Activated naive CD8-positive, alpha-beta T cell treated with anti-CD3 and anti-CD28 coated beads, Interleukin-2, amount 50 U/mL, for 24 hours (primary cell): ENCODE results near the gene AGFG1.
"Not testable (repeated sequence)": the region's sequence is repeated elsewhere in the genome, so short reads cannot be mapped to it uniquely, and the experiment has no call there.

Experiments
- ATAC-seq: fragments of 150-1000 bp; cut with Tn5 transposase; one replicate; pipeline ENCODE4 v1.10.0; 2021
- DNase-seq: peaks from one replicate; pipeline ENCODE4 v3.0.0; 2021
- H3K27ac Mint-ChIP-seq: one replicate; pipeline ENCODE4 v1.8.0; 2021; ENCODE audit warnings: mild to moderate bottlenecking, mixed read lengths
- H3K27me3 Mint-ChIP-seq: one replicate; pipeline ENCODE4 v1.8.0; 2021; ENCODE audit warnings: mixed read lengths
- H3K36me3 Mint-ChIP-seq: one replicate; pipeline ENCODE4 v1.8.0; 2021; ENCODE audit warnings: low read depth, mixed read lengths
- H3K4me1 Mint-ChIP-seq: one replicate; pipeline ENCODE4 v1.8.0; 2021; ENCODE audit warnings: mixed read lengths
- H3K4me3 Mint-ChIP-seq: one replicate; pipeline ENCODE4 v1.8.0; 2021; ENCODE audit warnings: mild to moderate bottlenecking, moderate library complexity, mixed read lengths
- H3K9me3 Mint-ChIP-seq: one replicate; pipeline ENCODE4 v1.8.0; 2021; ENCODE audit warnings: mixed read lengths

Gene AGFG1

DNA sequence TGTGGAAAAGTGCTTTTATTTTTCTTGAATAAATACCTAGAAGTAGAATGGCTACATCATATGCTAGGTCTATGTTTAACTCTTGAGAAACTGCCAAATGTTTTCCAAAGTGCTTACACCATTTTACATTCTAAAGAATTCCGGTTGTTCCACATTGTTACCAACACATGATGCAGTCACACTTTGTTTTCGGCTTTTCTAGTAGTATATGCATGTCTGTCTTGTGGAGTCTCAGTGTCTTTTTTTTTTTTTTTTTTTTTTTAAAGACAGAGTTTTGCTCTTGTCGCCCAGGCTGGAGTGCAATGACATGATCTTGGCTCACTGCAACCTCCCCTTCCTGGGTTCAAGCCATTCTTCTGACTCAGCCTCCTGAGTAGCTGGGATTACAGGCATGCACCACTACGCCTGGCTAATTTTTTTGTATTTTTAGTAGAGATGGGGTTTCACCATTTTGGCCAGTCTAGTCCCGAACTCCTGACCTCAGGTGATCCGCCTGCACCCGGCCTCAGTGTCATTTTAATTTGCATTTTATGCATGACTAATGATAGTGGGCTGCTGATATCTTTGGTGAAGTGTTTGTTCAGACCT, 46.4 kb downstream of the AGFG1 start:
- Mint-ChIP-seq H3K36me3 (peaks cover 32% of the 10 kb centered on the region), H3K4me1 (peaks cover 55% of the 10 kb centered on the region)
- not testable (repeated sequence) for DNase-seq, H3K9me3 Mint-ChIP-seq, H3K4me3 Mint-ChIP-seq, H3K27me3 Mint-ChIP-seq, H3K27ac Mint-ChIP-seq, ATAC-seq

DNA sequence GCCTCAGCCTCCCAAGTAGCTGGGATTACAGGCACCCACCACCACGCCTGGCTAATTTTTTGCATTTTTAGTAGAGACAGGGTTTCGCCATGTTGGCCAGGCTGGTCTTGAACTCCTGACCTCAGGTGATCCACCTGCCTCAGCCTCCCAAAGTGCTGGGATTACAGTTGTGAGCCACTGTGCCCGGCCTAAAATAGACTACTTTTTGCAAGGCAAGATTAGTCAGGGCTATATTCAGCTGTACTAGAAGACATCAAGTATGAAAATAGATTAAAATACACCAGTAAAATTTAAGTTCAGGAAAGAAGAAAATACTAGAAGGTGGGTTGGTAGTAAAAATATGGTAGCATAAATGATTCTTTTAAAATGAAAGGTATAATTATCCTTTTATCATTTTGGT, 49.2 kb downstream of the AGFG1 start:
- not testable (repeated sequence) for H3K9me3 Mint-ChIP-seq, H3K4me3 Mint-ChIP-seq, H3K27me3 Mint-ChIP-seq, H3K27ac Mint-ChIP-seq, ATAC-seq, DNase-seq
- H3K4me1 Mint-ChIP-seq, result peaks cover 34% of the 10 kb centered on the region
- H3K36me3 Mint-ChIP-seq, result peaks cover 41% of the 10 kb centered on the region

DNA sequence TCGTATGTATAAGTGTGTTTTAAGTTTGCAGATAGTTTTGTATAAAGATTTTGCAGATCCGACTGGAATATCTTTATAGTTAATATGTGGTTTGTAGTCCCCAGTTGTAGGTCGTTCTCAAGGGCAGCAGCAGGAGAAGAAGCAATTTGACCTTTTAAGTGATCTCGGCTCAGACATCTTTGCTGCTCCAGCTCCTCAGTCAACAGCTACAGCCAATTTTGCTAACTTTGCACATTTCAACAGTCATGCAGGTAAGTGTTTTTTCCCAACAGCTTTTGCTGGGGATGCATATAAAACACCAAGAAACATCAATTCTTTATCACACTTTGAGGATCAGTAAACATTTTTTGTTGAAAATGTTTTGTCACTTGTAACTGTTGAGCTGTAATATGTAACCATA, 52.7 kb downstream of the AGFG1 start:
- H3K27ac Mint-ChIP-seq, result no peak overlapping the region
- no peaks in the 10 kb centered on the region for H3K9me3 Mint-ChIP-seq
- ATAC-seq (no peak), DNase-seq (no peak)
- peaks cover 20% of the 10 kb centered on the region for H3K4me1 Mint-ChIP-seq
- peaks cover 64% of the 10 kb centered on the region for H3K36me3 Mint-ChIP-seq
- no peaks in the 10 kb centered on the region for H3K27me3 Mint-ChIP-seq
- no peak overlapping the region for H3K4me3 Mint-ChIP-seq

DNA sequence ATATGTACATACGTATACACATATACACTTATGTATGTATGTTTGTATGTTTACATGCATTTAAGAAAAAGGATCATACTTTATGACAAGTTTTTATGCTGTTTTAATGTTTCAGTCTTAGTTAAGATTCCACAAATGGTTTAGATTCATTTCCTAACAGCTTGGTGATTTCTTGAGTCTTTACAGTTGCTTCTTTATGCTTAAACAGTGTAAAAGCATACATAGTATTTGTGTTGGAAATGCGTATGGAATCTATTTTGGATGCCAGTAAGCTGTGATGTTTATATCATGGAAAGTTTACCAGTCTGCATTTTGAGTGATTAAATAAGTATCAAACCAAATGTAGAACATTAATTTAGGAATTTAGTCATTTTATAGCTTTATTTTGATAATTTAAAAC, 55.4 kb downstream of the AGFG1 start:
- H3K36me3 Mint-ChIP-seq, result peaks cover 71% of the 10 kb centered on the region
- no peak overlapping the region for H3K27ac Mint-ChIP-seq
- DNase-seq, result no peak
- H3K4me3 Mint-ChIP-seq, result no peak overlapping the region
- ATAC-seq, result no peak
- H3K27me3 Mint-ChIP-seq, result no peaks in the 10 kb centered on the region
- H3K9me3 Mint-ChIP-seq, result no peaks in the 10 kb centered on the region
- H3K4me1 Mint-ChIP-seq, result peaks cover 10% of the 10 kb centered on the region

DNA sequence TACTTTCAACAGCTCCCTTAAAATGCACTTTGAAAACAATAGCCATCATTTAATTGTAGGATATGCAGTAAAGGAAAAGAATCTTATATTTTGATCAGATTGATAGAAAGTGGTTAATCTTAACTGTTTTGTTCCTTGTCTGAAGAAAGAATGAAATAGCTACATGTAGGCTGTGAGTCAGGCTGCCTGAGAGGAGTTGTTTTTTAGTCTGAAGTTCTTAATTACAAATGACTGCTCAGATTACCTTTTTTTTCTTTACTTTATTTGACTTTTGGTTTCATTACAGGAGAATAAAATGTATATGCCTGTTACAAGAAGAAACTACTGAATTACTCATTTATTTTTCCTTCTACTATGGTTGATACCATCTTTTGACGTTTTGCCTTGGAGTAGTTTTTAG, 56.8 kb downstream of the AGFG1 start:
- DNase-seq (no peak), ATAC-seq (no peak)
- Mint-ChIP-seq H3K4me3 (no peak overlapping the region), H3K9me3 (no peaks in the 10 kb centered on the region), H3K27ac (peak overlapping the region; percentile 22), H3K27me3 (no peaks in the 10 kb centered on the region), H3K36me3 (peaks cover 70% of the 10 kb centered on the region), H3K4me1 (peaks cover 10% of the 10 kb centered on the region)

DNA sequence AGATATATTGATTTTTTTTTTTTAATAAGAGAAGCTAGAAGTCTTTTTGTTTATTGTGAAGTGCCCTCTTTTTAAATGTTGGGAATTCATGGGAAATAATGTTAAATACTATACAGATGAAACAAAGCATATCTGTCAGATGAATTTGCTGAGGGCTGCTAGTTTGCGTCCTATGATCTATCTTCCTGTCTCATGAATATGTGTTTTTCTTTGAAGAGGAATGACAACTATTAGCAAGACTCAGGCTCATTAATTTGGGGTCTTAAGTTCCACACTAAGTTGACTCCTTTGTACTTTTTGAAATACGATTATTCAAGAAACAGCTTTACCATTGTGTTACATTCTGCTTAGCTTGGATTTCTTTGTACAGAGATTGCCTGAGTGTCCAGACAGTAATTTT, 57.9 kb downstream of the AGFG1 start:
- DNase-seq, result no peak
- Mint-ChIP-seq H3K9me3 (no peaks in the 10 kb centered on the region), H3K27ac (no peak overlapping the region), H3K36me3 (peaks cover 68% of the 10 kb centered on the region), H3K4me1 (peaks cover 12% of the 10 kb centered on the region), H3K27me3 (no peaks in the 10 kb centered on the region), H3K4me3 (no peak overlapping the region)
- no peak for ATAC-seq

DNA sequence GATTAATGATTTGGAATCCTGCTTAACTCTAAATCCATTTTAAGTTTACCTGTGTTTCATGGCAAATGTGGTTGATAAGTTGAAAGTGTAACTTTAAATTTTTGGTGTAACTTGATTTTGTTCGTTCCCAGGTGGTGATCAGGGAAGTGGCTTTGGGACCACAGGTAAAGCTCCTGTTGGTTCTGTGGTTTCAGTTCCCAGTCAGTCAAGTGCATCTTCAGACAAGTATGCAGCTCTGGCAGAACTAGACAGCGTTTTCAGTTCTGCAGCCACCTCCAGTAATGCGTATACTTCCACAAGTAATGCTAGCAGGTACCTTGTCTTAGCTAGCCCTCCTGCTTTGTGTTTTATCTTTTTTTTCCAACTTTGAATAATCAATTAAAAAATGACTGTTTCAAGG, 62.8 kb downstream of the AGFG1 start:
- Mint-ChIP-seq H3K4me1 (peaks cover 4% of the 10 kb centered on the region), H3K27me3 (no peaks in the 10 kb centered on the region), H3K27ac (peak overlapping the region; percentile 49), H3K9me3 (no peaks in the 10 kb centered on the region), H3K4me3 (no peak overlapping the region), H3K36me3 (peaks cover 73% of the 10 kb centered on the region)
- ATAC-seq, result no peak
- no peak for DNase-seq

DNA sequence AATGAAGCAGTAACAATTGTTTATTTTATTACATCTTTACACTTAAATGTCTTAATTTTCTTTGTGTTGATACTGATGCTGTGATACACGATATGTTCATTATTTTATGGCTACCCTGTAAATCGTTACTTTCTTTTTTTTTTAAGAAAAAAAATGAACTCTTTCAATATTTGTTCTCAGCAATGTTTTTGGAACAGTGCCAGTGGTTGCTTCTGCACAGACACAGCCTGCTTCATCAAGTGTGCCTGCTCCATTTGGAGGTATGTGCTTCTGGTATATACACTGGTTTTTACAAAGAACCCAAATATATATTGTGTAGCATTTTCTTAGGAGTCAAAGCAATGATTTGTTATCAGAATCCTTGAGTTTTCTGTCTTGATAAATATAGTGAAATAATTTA, 64.5 kb downstream of the AGFG1 start:
- Mint-ChIP-seq H3K27me3 (no peaks in the 10 kb centered on the region), H3K4me3 (no peak overlapping the region), H3K4me1 (peaks cover 4% of the 10 kb centered on the region), H3K27ac (no peak overlapping the region), H3K9me3 (peaks cover 10% of the 10 kb centered on the region), H3K36me3 (peaks cover 78% of the 10 kb centered on the region)
- DNase-seq, result no peak
- ATAC-seq, result no peak

DNA sequence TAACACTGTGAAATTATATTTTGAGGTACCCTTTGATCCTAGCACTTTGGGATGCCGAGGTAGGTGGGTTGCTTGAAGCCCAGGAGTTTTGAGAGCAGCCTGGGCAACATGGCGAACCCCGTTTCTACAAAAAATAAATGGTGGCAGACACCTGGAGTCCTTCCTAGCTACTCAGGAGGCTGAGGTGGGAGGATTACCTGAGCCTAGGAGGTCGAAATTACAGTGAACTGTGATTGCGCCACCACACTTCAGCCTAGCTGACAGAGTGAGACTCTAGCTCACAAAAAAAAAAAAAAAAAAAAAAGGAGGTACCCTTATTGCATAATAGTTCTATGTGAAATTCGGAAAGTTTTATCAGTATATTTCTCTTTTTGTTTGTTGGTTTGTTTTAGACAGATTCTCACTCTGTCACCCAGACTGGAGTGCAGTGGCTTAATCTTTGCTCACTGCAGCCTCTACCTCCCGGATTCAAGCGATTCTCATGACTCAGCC, 67.6 kb downstream of the AGFG1 start:
- peaks cover 10% of the 10 kb centered on the region for H3K9me3 Mint-ChIP-seq
- DNase-seq, result no peak
- H3K27me3 Mint-ChIP-seq, result no peaks in the 10 kb centered on the region
- no peak for ATAC-seq
- peaks cover 83% of the 10 kb centered on the region for H3K36me3 Mint-ChIP-seq
- no peak overlapping the region for H3K27ac Mint-ChIP-seq
- peaks cover 10% of the 10 kb centered on the region for H3K4me1 Mint-ChIP-seq
- H3K4me3 Mint-ChIP-seq, result no peak overlapping the region

DNA sequence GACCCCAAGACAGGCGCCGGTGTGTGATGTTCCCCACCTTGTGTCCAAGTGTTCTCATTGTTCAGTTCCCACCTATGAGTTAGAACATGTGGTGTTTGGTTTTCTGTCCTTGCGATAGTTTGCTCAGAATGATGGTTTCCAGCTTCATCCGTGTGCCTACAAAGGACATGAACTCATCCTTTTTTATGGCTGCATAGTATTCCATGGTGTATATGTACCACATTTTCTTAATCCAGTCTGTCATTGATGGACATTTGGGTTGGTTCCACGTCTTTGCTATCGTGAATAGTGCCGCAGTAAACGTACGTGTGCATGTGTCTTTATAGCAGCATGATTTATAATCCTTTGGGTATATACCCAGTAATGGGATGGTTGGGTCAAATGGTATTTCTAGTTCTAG, 68.4 kb downstream of the AGFG1 start:
- H3K27ac Mint-ChIP-seq, H3K27me3 Mint-ChIP-seq: not testable (repeated sequence)

DNA sequence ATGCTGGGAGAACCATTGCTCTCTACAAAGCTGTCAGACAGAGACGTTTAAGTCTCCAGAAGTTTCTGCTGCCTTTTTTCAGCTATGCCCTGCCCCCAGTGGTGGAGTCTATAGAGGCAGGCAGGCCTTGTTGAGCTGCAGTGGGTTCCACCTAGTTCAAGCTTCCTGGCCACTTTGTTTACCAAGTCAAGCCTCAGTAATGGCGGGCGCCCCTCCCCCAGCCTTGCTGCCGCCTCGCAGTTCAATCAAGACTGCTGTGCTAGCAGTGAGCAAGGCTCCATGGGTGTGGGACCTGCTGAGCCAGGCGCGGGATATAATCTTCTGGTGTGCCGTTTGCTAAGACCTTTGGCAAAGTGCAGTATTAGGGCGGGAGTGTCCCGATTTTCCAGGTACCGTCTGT, 74.0 kb downstream of the AGFG1 start:
- Mint-ChIP-seq H3K4me1 (peaks cover 14% of the 10 kb centered on the region), H3K36me3 (peaks cover 59% of the 10 kb centered on the region)

More for the DNA sequence above, 68.4 kb downstream of the AGFG1 start:
- peaks cover 16% of the 10 kb centered on the region for H3K4me1 Mint-ChIP-seq
- ATAC-seq, H3K4me3 Mint-ChIP-seq, H3K9me3 Mint-ChIP-seq, DNase-seq: not testable (repeated sequence)
- peaks cover 83% of the 10 kb centered on the region for H3K36me3 Mint-ChIP-seq

DNA sequence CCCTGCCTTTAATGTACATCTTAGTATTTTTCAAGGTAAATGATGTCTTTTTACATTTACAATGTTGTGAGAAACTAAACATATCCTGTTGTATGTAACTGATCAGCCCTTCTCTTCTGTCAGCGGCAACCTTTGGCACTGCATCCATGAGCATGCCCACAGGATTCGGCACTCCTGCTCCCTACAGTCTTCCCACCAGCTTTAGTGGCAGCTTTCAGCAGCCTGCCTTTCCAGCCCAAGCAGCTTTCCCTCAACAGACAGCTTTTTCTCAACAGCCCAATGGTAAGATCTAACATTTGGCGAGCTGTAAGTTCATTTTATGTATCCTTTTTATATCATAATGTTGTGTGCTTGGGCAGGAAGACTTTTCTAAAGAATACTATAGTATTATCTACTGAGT, 79.9 kb downstream of the AGFG1 start:
- H3K4me1 Mint-ChIP-seq, result no peaks in the 10 kb centered on the region
- H3K27ac Mint-ChIP-seq, result no peak overlapping the region
- H3K27me3 Mint-ChIP-seq, result no peaks in the 10 kb centered on the region
- ATAC-seq, result no peak
- no peaks in the 10 kb centered on the region for H3K9me3 Mint-ChIP-seq
- no peak for DNase-seq
- no peak overlapping the region for H3K4me3 Mint-ChIP-seq
- peaks cover 42% of the 10 kb centered on the region for H3K36me3 Mint-ChIP-seq

More for the DNA sequence above, 74.0 kb downstream of the AGFG1 start:
- Mint-ChIP-seq H3K4me3 (no peak overlapping the region), H3K27ac (no peak overlapping the region), H3K27me3 (no peaks in the 10 kb centered on the region), H3K9me3 (peaks cover 3% of the 10 kb centered on the region)
- ATAC-seq, result no peak
- peak; percentile 9 for DNase-seq

DNA sequence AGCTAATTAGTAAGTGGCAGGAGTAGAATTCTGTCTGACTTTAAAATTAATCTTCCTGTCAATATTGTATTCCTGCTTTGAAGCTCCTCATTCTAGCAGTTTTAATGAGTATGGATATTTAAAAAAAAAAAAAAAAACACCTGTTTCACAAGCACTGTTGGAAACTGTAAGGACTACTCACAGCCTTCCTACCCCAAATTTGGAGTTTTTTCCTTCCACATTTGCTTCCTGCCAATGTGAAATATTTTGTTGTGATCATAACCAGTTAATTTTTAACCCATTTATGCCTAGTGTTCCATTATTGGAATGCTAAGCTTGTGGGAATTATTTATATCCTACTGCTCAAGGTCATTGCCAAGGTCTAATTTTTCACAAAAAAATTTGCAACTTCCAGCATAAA, 90.6 kb downstream of the AGFG1 start:
- Mint-ChIP-seq H3K27ac (no peak overlapping the region), H3K27me3 (no peaks in the 10 kb centered on the region), H3K36me3 (peaks cover 22% of the 10 kb centered on the region), H3K4me3 (no peak overlapping the region), H3K9me3 (no peaks in the 10 kb centered on the region), H3K4me1 (no peaks in the 10 kb centered on the region)
- ATAC-seq, result no peak
- no peak for DNase-seq

DNA sequence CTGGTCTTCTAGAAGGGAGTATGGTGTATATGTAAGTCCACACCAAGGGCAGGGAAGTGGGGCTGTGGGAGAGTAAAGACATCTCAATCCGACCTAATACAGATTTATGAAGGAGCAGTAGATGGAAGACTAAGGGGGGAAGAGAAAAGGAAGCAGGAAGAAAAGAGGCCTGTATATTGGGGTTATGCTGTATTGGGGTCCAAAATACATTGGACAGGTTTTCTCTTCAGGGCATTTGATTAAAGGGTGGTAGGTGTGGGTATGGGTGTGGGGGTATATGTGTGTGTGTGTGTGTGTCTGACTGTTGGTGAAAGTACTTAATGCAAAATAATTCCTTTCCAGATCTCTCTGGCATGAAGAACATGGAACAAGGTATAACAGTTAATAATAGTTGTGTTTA, 93.1 kb downstream of the AGFG1 start:
- H3K27me3 Mint-ChIP-seq, result no peaks in the 10 kb centered on the region
- no peaks in the 10 kb centered on the region for H3K9me3 Mint-ChIP-seq
- H3K27ac Mint-ChIP-seq, result no peak overlapping the region
- ATAC-seq, result no peak
- H3K4me3 Mint-ChIP-seq, result no peak overlapping the region
- no peaks in the 10 kb centered on the region for H3K4me1 Mint-ChIP-seq
- peaks cover 16% of the 10 kb centered on the region for H3K36me3 Mint-ChIP-seq
- no peak for DNase-seq

DNA sequence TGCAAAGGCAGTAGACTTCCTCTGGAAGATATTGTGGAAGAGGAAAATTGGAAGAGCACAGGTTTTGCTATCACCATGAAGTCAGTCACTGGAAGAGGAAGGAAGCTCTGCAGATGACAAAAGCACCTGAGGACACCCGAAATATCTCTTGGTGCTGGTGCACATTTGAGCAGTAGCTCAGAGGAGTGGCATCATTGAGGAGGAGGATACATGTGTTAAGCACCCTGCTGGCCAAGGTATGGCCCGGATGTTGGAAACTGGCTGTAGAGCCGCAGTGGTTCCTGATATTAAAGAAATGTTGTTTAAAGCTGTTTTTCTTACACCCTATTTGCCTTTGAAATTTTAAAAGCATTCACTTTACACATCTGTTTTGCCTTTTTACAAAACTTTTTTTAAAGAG, 94.1 kb downstream of the AGFG1 start:
- ATAC-seq (no peak), DNase-seq (no peak)
- Mint-ChIP-seq H3K4me1 (no peaks in the 10 kb centered on the region), H3K36me3 (peaks cover 11% of the 10 kb centered on the region), H3K27ac (no peak overlapping the region), H3K9me3 (no peaks in the 10 kb centered on the region), H3K27me3 (no peaks in the 10 kb centered on the region), H3K4me3 (no peak overlapping the region)

DNA sequence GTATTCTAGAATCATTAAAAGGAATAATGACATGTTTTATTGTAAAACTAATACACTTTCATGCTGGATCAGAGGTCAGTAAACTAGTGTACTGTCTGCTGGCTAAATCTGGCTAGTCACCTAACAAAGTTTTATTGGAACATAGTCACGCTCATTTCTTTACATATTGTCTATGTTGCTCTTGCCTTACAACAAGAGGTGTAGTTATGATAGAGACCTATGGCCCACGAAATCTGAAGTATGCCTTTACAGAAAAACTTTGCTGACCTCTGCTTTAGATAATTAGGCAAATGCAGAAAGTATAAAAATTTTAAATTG, 96.9 kb downstream of the AGFG1 start:
- DNase-seq, result no peak
- Mint-ChIP-seq H3K36me3 (peaks cover 3% of the 10 kb centered on the region), H3K27me3 (peaks cover 2% of the 10 kb centered on the region), H3K27ac (no peak overlapping the region), H3K9me3 (no peaks in the 10 kb centered on the region), H3K4me3 (no peak overlapping the region), H3K4me1 (no peaks in the 10 kb centered on the region)
- ATAC-seq, result no peak
